HEK293 (cell line): ENCODE results near the gene SYS1.
A peak's percentile ranks its signal among the peaks of the same experiment; 100 is the strongest.

Source experiments
- GFI1B ChIP-seq: fragments of 450-650 bp; formaldehyde crosslinking; IDR thresholded peaks from 2 replicates; pipeline ENCODE4 v1.5.1; 2016; ENCODE audit warnings: missing biosample characterization, missing genetic modification characterization
- KLF16 ChIP-seq: fragments of 450-650 bp; formaldehyde crosslinking; IDR thresholded peaks from 2 replicates; pipeline ENCODE4 v1.5.1; 2017; ENCODE audit warnings: missing biosample characterization, missing genetic modification characterization
- OVOL3 ChIP-seq: fragments of 450-650 bp; formaldehyde crosslinking; IDR thresholded peaks from 2 replicates; pipeline ENCODE4 v1.5.1; 2016; ENCODE audit warnings: missing biosample characterization, missing genetic modification characterization
- SALL2 ChIP-seq: fragments of 450-650 bp; formaldehyde crosslinking; IDR thresholded peaks from 2 replicates; pipeline ENCODE4 v1.5.0; 2017; ENCODE audit warnings: missing biosample characterization, mild to moderate bottlenecking, missing genetic modification characterization, borderline replicate concordance
- TRIM28 ChIP-seq: IDR thresholded peaks from 2 replicates; pipeline ENCODE4 v1.6.1; 2011; ENCODE audit warnings: low read length, control low read depth, borderline replicate concordance
- TSHZ1 ChIP-seq: fragments of 450-650 bp; formaldehyde crosslinking; IDR thresholded peaks from 2 replicates; pipeline ENCODE4 v1.5.1; 2016; ENCODE audit warnings: missing biosample characterization, missing genetic modification characterization, borderline replicate concordance
- YY2 ChIP-seq: fragments of 450-650 bp; formaldehyde crosslinking; IDR thresholded peaks from 2 replicates; pipeline ENCODE4 v1.5.1; 2016; ENCODE audit warnings: missing biosample characterization, missing genetic modification characterization
- ZBTB11 ChIP-seq: fragments of 450-650 bp; formaldehyde crosslinking; conservative IDR thresholded peaks from 2 replicates; pipeline ENCODE4 v1.5.1; 2016; ENCODE audit warnings: low read depth, missing biosample characterization, missing genetic modification characterization
- ZBTB44 ChIP-seq: fragments of 450-650 bp; IDR thresholded peaks from 2 replicates; pipeline ENCODE4 v1.5.1; 2018; ENCODE audit warnings: missing biosample characterization, mild to moderate bottlenecking, missing genetic modification characterization
- ZBTB7A ChIP-seq: fragments of 450-650 bp; formaldehyde crosslinking; IDR thresholded peaks from 2 replicates; pipeline ENCODE4 v1.5.1; 2016; ENCODE audit warnings: low read depth, missing biosample characterization, missing genetic modification characterization
- ZNF132 ChIP-seq: fragments of 450-650 bp; formaldehyde crosslinking; IDR thresholded peaks from 2 replicates; pipeline ENCODE4 v1.5.1; 2017; ENCODE audit warnings: missing biosample characterization, missing genetic modification characterization, borderline replicate concordance
- ZNF140 ChIP-seq: fragments of 450-650 bp; formaldehyde crosslinking; IDR thresholded peaks from 2 replicates; pipeline ENCODE4 v1.5.1; 2016; ENCODE audit warnings: missing biosample characterization, missing genetic modification characterization
- ZNF148 ChIP-seq: fragments of 450-650 bp; formaldehyde crosslinking; IDR thresholded peaks from 2 replicates; pipeline ENCODE4 v1.5.0; 2017; ENCODE audit warnings: missing biosample characterization, missing genetic modification characterization, borderline replicate concordance
- ZNF211 ChIP-seq: fragments of 450-650 bp; formaldehyde crosslinking; IDR thresholded peaks from 2 replicates; pipeline ENCODE4 v1.5.1; 2016; ENCODE audit warnings: low read depth, missing biosample characterization, missing genetic modification characterization
- ZNF239 ChIP-seq: fragments of 450-650 bp; formaldehyde crosslinking; IDR thresholded peaks from 2 replicates; pipeline ENCODE4 v1.5.1; 2016; ENCODE audit warnings: missing biosample characterization, missing genetic modification characterization
- ZNF26 ChIP-seq: fragments of 450-650 bp; formaldehyde crosslinking; IDR thresholded peaks from 2 replicates; pipeline ENCODE4 v1.5.1; 2016; ENCODE audit warnings: missing biosample characterization, missing genetic modification characterization
- ZNF274 ChIP-seq, 2 experiments: fragments of 200-500 bp in 1 of 2; fragments of 450-650 bp in 1 of 2; sonication (Bioruptor generic) in 1 of 2; formaldehyde crosslinking in 1 of 2; IDR thresholded peaks; 2 replicates each; pipeline versions ENCODE4 v1.5.1 to v1.6.1; 2014 to 2016; ENCODE audit warnings: borderline replicate concordance in 1 of 2, inconsistent platforms in 1 of 2, low read length in 1 of 2, missing biosample characterization in 1 of 2, missing genetic modification characterization in 1 of 2
- ZNF335 ChIP-seq: fragments of 450-650 bp; formaldehyde crosslinking; conservative IDR thresholded peaks from 2 replicates; pipeline ENCODE4 v1.5.1; 2016; ENCODE audit warnings: missing biosample characterization, missing genetic modification characterization
- ZNF37A ChIP-seq: fragments of 450-650 bp; IDR thresholded peaks from 2 replicates; pipeline ENCODE4 v1.5.1; 2018; ENCODE audit warnings: missing biosample characterization, missing genetic modification characterization
- ZNF423 ChIP-seq: fragments of 450-650 bp; formaldehyde crosslinking; IDR thresholded peaks from 2 replicates; pipeline ENCODE4 v1.5.1; 2016; ENCODE audit warnings: missing biosample characterization, missing genetic modification characterization
- ZNF426 ChIP-seq: fragments of 450-650 bp; formaldehyde crosslinking; IDR thresholded peaks from 2 replicates; pipeline ENCODE4 v1.5.1; 2017; ENCODE audit warnings: missing biosample characterization, missing genetic modification characterization, mild to moderate bottlenecking, inconsistent platforms, moderate library complexity
- ZNF48 ChIP-seq: fragments of 450-650 bp; formaldehyde crosslinking; IDR thresholded peaks from 2 replicates; pipeline ENCODE4 v1.5.1; 2016; ENCODE audit warnings: missing biosample characterization, missing genetic modification characterization
- ZNF600 ChIP-seq: fragments of 450-650 bp; formaldehyde crosslinking; IDR thresholded peaks from 2 replicates; pipeline ENCODE4 v1.5.1; 2016; ENCODE audit warnings: missing biosample characterization, missing genetic modification characterization
- ZNF623 ChIP-seq: fragments of 450-650 bp; formaldehyde crosslinking; IDR thresholded peaks from 2 replicates; pipeline ENCODE4 v1.5.1; 2016; ENCODE audit warnings: missing biosample characterization, missing genetic modification characterization
- ZNF629 ChIP-seq: fragments of 450-650 bp; formaldehyde crosslinking; IDR thresholded peaks from 2 replicates; pipeline ENCODE4 v1.5.1; 2017; ENCODE audit warnings: missing biosample characterization, missing genetic modification characterization
- ZNF654 ChIP-seq: fragments of 450-650 bp; formaldehyde crosslinking; IDR thresholded peaks from 2 replicates; pipeline ENCODE4 v1.5.1; 2016; ENCODE audit warnings: low read depth, missing biosample characterization, missing genetic modification characterization
- ZNF777 ChIP-seq: fragments of 450-650 bp; formaldehyde crosslinking; IDR thresholded peaks from 2 replicates; pipeline ENCODE4 v1.5.1; 2017; ENCODE audit warnings: missing biosample characterization, missing genetic modification characterization, borderline replicate concordance

Gene SYS1

GRCh38 chr20:45362804-45363610 lies at the start of gene SYS1 (continued):
- no peak for TF ChIP-seq GFI1B (tag by site-specific recombination)
- no peak for TF ChIP-seq ZNF777
- no peak for TF ChIP-seq ZNF26 (tag by site-specific recombination)
- no peak for TF ChIP-seq ZNF148 (tag by site-specific recombination)
- TF ChIP-seq ZNF600: peak; percentile 84
- TF ChIP-seq ZBTB11: peak; percentile 67
- TF ChIP-seq ZNF423: no peak
- TF ChIP-seq TSHZ1 (tag by site-specific recombination): no peak
- no peak for TF ChIP-seq ZNF426 (tag by site-specific recombination)
- TF ChIP-seq KLF16 (tag by site-specific recombination): peak; percentile 96
- TF ChIP-seq ZNF654: peak; percentile 97
- TF ChIP-seq TRIM28: 0 out of 2 replicates have a peak, but pooled peaks have one; percentile 55
- no peak for TF ChIP-seq ZNF140 (tag by site-specific recombination)
- TF ChIP-seq ZNF37A: no peak
- no peak for TF ChIP-seq ZNF132
- no peak for TF ChIP-seq ZNF211 (tag by site-specific recombination)
- peak; percentile 89 for TF ChIP-seq ZNF629 (tag by site-specific recombination)
- TF ChIP-seq ZNF239 (tag by site-specific recombination): no peak
- TF ChIP-seq ZNF335 (tag by site-specific recombination): peak; percentile 95
- TF ChIP-seq ZNF48 (tag by site-specific recombination): no peak
- no peak for TF ChIP-seq ZNF274 (IDR thresholded peaks at IDR 0.05; ENCODE audit: low read length)
- no peak for TF ChIP-seq ZNF274 (tag by site-specific recombination; IDR thresholded peaks at IDR 0.05; ENCODE audit: borderline replicate concordance)
- no peak for TF ChIP-seq SALL2
- TF ChIP-seq ZNF623 (tag by site-specific recombination): no peak
- no peak; the same call in 1 of the 2 replicates for TF ChIP-seq ZBTB44 (tag by site-specific recombination)
- TF ChIP-seq ZBTB7A (tag by site-specific recombination): no peak
- no peak for TF ChIP-seq OVOL3 (tag by site-specific recombination)
- TF ChIP-seq YY2 (tag by site-specific recombination): peak; percentile 76; the same call in 1 of the 2 replicates
